ENCODE data around the gene RAD9A. TPM values are rescaled to one million over a fixed set of nuclear protein-coding genes. Genes with fewer than 3 reads are reported as not detected.

The RAD9A gene
- total RNA-seq, 6 donors from 2014 or later = 20.4 to 115 (median 28.2) TPM

DNA sequence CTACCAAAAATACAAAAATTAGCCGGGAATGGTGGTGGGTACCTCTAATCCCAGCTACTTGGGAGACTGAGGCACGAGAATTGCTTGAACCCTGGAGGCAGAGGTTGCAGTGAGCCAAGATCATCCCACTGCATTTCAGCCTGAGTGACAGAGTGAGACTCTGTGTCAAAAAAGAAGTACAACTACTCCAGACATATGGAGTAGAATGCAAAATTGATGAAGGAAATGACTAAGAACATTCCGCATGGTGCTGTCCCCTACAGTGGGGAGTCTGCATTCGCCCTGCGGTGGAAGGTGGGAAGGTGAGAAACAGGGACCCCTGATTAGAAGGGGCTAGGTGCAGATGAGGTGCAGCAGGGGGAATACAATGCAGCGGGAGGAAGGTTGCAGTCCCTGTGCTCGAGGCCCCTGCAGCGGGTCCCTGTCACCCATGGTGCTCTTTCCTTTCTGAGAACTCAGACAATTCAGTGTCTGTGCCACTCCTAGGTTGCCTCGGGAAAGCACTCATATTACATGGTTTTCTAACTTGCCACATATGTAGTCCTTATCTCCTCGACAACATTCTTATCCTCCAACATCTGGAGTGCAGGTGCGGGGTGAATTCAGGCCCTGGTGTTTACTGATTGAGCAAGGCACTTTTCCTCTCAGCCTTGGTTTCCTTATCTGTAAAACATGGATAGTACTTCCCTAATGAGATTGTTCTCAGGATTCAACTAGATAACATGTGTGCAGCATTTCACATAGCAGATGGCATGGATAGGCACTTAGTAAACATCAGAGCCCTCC lies 43.6 kb upstream of the RAD9A start:
- peaks cover 23 to 45% (median 34%) of the 10 kb centered on the region in 4 donors for H3K4me1 ChIP-seq
- no peak overlapping the region for H3K27ac ChIP-seq
- DNase-seq (no peak), ATAC-seq (ENCODE audit: low FRiP score in 2 of 2) (no peak)
- no peaks in the 10 kb centered on the region for H3K27me3 ChIP-seq
- no peaks in the 10 kb centered on the region for H3K36me3 ChIP-seq
- no peak overlapping the region for H3K4me3 ChIP-seq
- WGBS, 2 donors = 75% methylated on average over 11 of the region's 11 CpGs
- TF ChIP-seq POLR2A (IDR thresholded peaks at IDR 0.05) = no peak
- H3K9me3 ChIP-seq = no peaks in the 10 kb centered on the region

DNA sequence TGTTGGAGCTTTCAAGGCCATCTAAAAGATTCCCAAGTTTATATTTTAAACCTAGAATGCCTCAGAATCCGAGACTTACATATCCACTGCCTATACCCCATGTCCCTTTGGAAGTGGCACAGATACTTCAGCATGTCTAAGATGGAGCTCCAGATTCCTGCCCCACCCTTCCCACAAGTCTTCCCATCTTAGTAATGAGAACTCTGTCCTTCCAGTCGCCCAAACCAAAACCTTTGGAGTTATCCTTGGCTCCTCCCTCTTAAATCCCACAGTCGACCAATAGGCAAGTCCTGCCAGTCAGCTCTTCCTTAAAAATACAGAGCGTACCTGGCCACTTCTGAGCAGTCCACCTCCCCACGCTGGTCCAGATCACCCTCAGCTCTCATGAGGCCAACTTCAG lies 42.8 kb upstream of the RAD9A start:
- Histone ChIP-seq H3K27ac (peak overlapping the region in 1 of 4 donors; percentile 9), H3K9me3 (no peaks in the 10 kb centered on the region), H3K4me1 (peaks cover 25 to 49% (median 38%) of the 10 kb centered on the region in 4 donors), H3K4me3 (no peak overlapping the region), H3K27me3 (no peaks in the 10 kb centered on the region), H3K36me3 (no peaks in the 10 kb centered on the region)
- 79 to 83% methylated on average over 5 of the region's 5 CpGs for WGBS, 2 donors
- ATAC-seq (ENCODE audit: low FRiP score in 2 of 2) (no peak), DNase-seq (no peak)
- TF ChIP-seq, protein P1, sequence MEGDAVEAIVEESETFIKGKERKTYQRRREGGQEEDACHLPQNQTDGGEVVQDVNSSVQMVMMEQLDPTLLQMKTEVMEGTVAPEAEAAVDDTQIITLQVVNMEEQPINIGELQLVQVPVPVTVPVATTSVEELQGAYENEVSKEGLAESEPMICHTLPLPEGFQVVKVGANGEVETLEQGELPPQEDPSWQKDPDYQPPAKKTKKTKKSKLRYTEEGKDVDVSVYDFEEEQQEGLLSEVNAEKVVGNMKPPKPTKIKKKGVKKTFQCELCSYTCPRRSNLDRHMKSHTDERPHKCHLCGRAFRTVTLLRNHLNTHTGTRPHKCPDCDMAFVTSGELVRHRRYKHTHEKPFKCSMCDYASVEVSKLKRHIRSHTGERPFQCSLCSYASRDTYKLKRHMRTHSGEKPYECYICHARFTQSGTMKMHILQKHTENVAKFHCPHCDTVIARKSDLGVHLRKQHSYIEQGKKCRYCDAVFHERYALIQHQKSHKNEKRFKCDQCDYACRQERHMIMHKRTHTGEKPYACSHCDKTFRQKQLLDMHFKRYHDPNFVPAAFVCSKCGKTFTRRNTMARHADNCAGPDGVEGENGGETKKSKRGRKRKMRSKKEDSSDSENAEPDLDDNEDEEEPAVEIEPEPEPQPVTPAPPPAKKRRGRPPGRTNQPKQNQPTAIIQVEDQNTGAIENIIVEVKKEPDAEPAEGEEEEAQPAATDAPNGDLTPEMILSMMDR (IDR thresholded peaks at IDR 0.05) = no peak
- TF ChIP-seq POLR2AphosphoS5 (IDR thresholded peaks at IDR 0.05) = no peak

DNA sequence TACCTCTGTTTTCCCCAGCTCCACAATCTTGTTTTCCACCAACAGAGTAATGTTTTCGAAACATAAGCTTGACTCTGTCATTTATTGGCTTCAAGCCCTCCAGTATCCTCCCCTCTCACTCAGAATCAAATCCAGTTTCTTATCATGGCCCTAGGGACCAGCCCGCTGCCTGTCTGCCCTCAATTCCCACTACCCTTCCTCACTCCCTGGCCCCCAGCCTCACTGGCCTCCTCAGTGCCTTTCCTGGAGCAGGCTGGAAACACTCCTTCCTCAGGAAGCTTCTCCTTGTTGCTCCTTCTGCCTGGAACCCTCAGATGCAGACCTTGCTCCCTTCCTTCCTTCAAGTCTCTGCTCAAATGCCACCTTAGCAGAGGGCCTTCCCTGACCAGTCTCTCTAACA lies 42.3 kb upstream of the RAD9A start:
- ATAC-seq (ENCODE audit: low FRiP score in 2 of 2) (no peak), DNase-seq (no peak)
- no peaks in the 10 kb centered on the region for H3K27me3 ChIP-seq
- 91 to 92% methylated on average over 2 of the region's 2 CpGs for WGBS, 2 donors
- H3K4me3 ChIP-seq = no peak overlapping the region
- peak overlapping the region in 1 of 4 donors; percentile 9 for H3K27ac ChIP-seq
- TF ChIP-seq, protein P1 (IDR thresholded peaks at IDR 0.05) = no peak
- TF ChIP-seq POLR2AphosphoS5 (IDR thresholded peaks at IDR 0.05) (no peak), POLR2A (IDR thresholded peaks at IDR 0.05) (no peak), EP300 (IDR thresholded peaks at IDR 0.05) (no peak)
- no peaks in the 10 kb centered on the region for H3K36me3 ChIP-seq
- no peaks in the 10 kb centered on the region for H3K9me3 ChIP-seq
- peaks cover 30 to 53% (median 43%) of the 10 kb centered on the region in 4 donors for H3K4me1 ChIP-seq

DNA sequence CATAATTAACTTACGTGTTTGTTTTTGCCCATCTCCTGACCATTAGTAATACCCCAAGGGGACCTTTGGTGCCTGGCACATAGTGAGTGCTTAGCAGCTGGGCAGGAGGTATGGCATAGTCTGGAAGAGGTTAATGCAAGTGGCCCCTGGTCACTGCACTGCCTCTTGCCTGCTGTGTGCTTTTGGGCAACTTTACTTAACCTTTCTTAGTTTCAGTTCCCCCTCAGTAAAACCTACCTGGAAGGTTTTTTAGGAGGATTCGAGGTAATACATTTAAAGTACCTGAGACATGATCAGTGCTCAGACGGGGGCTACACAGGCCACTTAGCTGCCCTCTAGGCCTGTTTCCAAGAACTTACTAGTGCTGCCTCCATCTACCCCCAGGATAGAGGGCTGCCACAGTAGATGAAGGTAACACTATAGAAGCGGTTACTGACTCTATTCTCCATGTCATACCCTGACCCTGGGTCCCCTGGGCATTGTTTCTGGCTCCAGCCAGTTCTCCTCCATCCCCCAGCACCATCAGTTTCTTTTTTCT lies 41.8 kb upstream of the RAD9A start:
- Histone ChIP-seq H3K4me3 (no peak overlapping the region), H3K27ac (peak overlapping the region in 1 of 4 donors; percentile 9), H3K4me1 (peaks cover 35 to 58% (median 48%) of the 10 kb centered on the region in 4 donors), H3K27me3 (no peaks in the 10 kb centered on the region), H3K9me3 (no peaks in the 10 kb centered on the region), H3K36me3 (no peaks in the 10 kb centered on the region)
- TF ChIP-seq, protein P1 (IDR thresholded peaks at IDR 0.05) = no peak
- TF ChIP-seq POLR2A (IDR thresholded peaks at IDR 0.05) (no peak), POLR2AphosphoS5 (IDR thresholded peaks at IDR 0.05) (no peak), EP300 (IDR thresholded peaks at IDR 0.05) (no peak)
- no peak for DNase-seq
- WGBS, 2 donors = 87 to 94% methylated on average over 4 of the region's 4 CpGs
- ATAC-seq (ENCODE audit: low FRiP score in 2 of 2) = no peak

DNA sequence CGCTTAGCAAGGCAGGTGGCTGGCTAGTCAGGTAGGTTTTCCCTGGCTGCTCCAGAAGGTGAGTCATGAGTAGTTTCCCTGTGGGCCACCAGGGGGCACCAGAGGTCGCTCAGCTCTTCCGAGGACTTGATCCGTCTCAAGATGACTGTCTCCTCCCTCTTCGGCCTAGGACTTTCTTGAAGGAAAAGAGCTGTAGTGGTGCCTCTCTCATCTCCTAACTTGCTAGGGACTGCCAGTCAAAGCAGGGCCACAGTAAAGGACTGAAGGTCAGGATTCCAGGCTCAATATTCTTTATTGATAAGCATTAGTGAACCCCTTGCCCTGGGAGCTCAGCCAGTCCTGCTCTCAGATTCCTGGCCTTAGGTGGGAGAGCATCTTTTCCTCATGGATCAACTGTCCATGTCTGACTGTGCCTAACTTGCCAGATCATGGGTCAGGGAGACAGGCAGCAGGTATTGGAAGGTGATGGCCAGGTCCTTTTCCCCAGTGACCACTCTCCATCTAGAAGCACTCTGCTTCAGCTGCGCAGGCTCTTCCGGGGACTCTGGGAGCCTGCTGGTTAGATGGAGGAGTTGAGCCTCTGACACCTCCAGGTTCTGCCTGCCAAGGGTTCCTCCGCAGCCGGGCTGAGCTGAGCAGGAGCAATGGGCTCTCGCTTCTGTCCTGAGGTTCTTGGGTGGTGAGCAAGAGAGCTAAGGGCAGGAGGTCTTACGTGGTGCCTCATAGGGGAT lies 40.3 kb upstream of the RAD9A start:
- peaks cover 47 to 60% (median 55%) of the 10 kb centered on the region in 4 donors for H3K4me1 ChIP-seq
- no peaks in the 10 kb centered on the region for H3K9me3 ChIP-seq
- TF ChIP-seq, protein P1 (IDR thresholded peaks at IDR 0.05) = peak; percentile 87 to 94 (median 90)
- TF ChIP-seq POLR2AphosphoS5 (IDR thresholded peaks at IDR 0.05) (no peak), EP300 (IDR thresholded peaks at IDR 0.05) (no peak)
- H3K4me3 ChIP-seq = peak overlapping the region in 1 of 4 donors; percentile 9
- H3K27ac ChIP-seq = peak overlapping the region; percentile 97 to 100 (median 98)
- no peaks in the 10 kb centered on the region for H3K36me3 ChIP-seq
- DNase-seq (peak in 1 of 2 donors; percentile 70), ATAC-seq (ENCODE audit: low FRiP score in 2 of 2) (peak; percentile 21 to 48)
- H3K27me3 ChIP-seq = no peaks in the 10 kb centered on the region
- 51 to 100% methylated on average over 4 to 11 of the region's 11 CpGs for WGBS, 2 donors
